B cell (primary cell): Measurements from ENCODE around the gene KRTCAP2. TPM values are rescaled to one million over a fixed set of nuclear protein-coding genes. Genes with fewer than 3 reads are reported as not detected.
A peak's percentile ranks its signal among the peaks of the same experiment; 100 is the strongest.

Experiments
- ATAC-seq: fragments of 200-7000 bp; cut with Tn5 transposase; one replicate; pipeline ENCODE4 v1.10.0; 2021; ENCODE audit warnings: low read depth, mild to moderate bottlenecking, moderate number of reproducible peaks, moderate library complexity
- CTCF ChIA-PET: fragments of 350-600 bp; sonication (Branson Sonifier 250); formaldehyde crosslinking; loops from one replicate; lab custom pipeline; 2021; ENCODE audit warnings: antibody characterized with exemption, inconsistent platforms; lab: Charles Lee
- POLR2A ChIA-PET: fragments of 350-600 bp; sonication (Branson Sonifier 250); formaldehyde crosslinking; loops from one replicate; lab custom pipeline; 2021; ENCODE audit warnings: antibody characterized with exemption; lab: Charles Lee
- DNase-seq: peaks from one replicate; pipeline ENCODE4 v3.0.0; 2013
- H2AFZ ChIP-seq: 2 replicates; pipeline ENCODE4 v1.6.1; 2012; ENCODE audit warnings: mild to moderate bottlenecking, low read depth, low read length; ENCODE audit not compliant: insufficient read depth, poor library complexity, severe bottlenecking
- H3K27ac ChIP-seq, 2 donors: 1 replicate in 1 of 2; 2 replicates in 1 of 2; pipeline ENCODE4 v1.5.1; 2012 to 2013; ENCODE audit warnings: low read length in 2 of 2, mild to moderate bottlenecking in 2 of 2, moderate library complexity in 1 of 2
- H3K27me3 ChIP-seq, 4 experiments: fragments of 200-600 bp in 1 of 4; sonication (generic) in 1 of 4; replicated peaks in 1 of 4; 1 replicate in 2 of 4; 2 replicates in 2 of 4; pipeline versions ENCODE4 v1.6.1 to v1.7.0; 2013 to 2016; ENCODE audit warnings: low read length in 3 of 4, mild to moderate bottlenecking in 2 of 4, mixed read lengths in 1 of 4, moderate library complexity in 1 of 4; ENCODE audit not compliant: insufficient read depth in 4 of 4, control insufficient read depth in 3 of 4; ENCODE audit errors: control extremely low read depth in 1 of 4
- H3K36me3 ChIP-seq, 2 experiments: replicated peaks in 1 of 2; 1 replicate in 1 of 2; 2 replicates in 1 of 2; pipeline versions ENCODE4 v1.6.1 to v1.7.1; 2013; ENCODE audit warnings: low read length in 1 of 2; ENCODE audit not compliant: insufficient read depth in 2 of 2, control insufficient read depth in 1 of 2; ENCODE audit errors: control extremely low read depth in 1 of 2, extremely low read depth in 1 of 2
- H3K4me1 ChIP-seq, 2 donors: fragments of 200-600 bp in 1 of 2; sonication (generic) in 1 of 2; 1 replicate in 1 of 2; 2 replicates in 1 of 2; pipeline versions ENCODE4 v1.5.1 to v1.6.1; 2013 to 2017; ENCODE audit warnings: low read length in 2 of 2; ENCODE audit not compliant: control insufficient read depth in 2 of 2, insufficient read depth in 2 of 2
- H3K4me2 ChIP-seq: replicated peaks from 2 replicates; pipeline ENCODE3; 2012; ENCODE audit warnings: mild to moderate bottlenecking, low read depth, low read length; ENCODE audit not compliant: poor library complexity, severe bottlenecking
- H3K4me3 ChIP-seq, 5 experiments: fragments of 200-600 bp in 1 of 5; sonication (generic) in 1 of 5; 1 replicate in 3 of 5; 2 replicates in 2 of 5; pipeline versions ENCODE4 v1.5.1 to v1.7.0; 2011 to 2016; ENCODE audit warnings: low read length in 4 of 5, mild to moderate bottlenecking in 4 of 5, low read depth in 2 of 5, control low read depth in 1 of 5, moderate library complexity in 1 of 5; ENCODE audit not compliant: insufficient read depth in 1 of 5; ENCODE audit errors: control extremely low read depth in 1 of 5, extremely low read depth in 1 of 5
- H3K79me2 ChIP-seq: fragments of 200-600 bp; sonication (generic); one replicate; pipeline ENCODE4 v1.6.0; 2016; ENCODE audit warnings: low read length; ENCODE audit not compliant: control insufficient read depth, insufficient read depth
- H3K9ac ChIP-seq: fragments of 200-600 bp; sonication (generic); 2 replicates; pipeline ENCODE4 v1.6.1; 2017; ENCODE audit warnings: mild to moderate bottlenecking, low read length, moderate library complexity
- H3K9me3 ChIP-seq, 3 donors: one replicate each; pipeline versions ENCODE4 v1.6.1 to v1.7.1; 2013; ENCODE audit warnings: low read length in 2 of 3; ENCODE audit not compliant: control insufficient read depth in 2 of 3, insufficient read depth in 1 of 3; ENCODE audit errors: control extremely low read depth in 1 of 3
- H4K20me1 ChIP-seq: 2 replicates; pipeline ENCODE4 v1.6.0; 2012; ENCODE audit warnings: mild to moderate bottlenecking, low read length; ENCODE audit not compliant: insufficient read depth, control insufficient read depth, poor library complexity, severe bottlenecking
- H3K27ac Mint-ChIP-seq: one replicate; pipeline ENCODE4 v1.8.0; 2021; ENCODE audit warnings: mixed read lengths
- H3K27me3 Mint-ChIP-seq: one replicate; pipeline ENCODE4 v1.8.0; 2021; ENCODE audit warnings: mixed read lengths
- H3K4me1 Mint-ChIP-seq: one replicate; pipeline ENCODE4 v1.8.0; 2021; ENCODE audit warnings: mixed read lengths
- H3K4me3 Mint-ChIP-seq: one replicate; pipeline ENCODE4 v1.8.0; 2021; ENCODE audit warnings: mixed read lengths
- H3K9me3 Mint-ChIP-seq: one replicate; pipeline ENCODE4 v1.8.0; 2022; ENCODE audit warnings: mixed read lengths; ENCODE audit not compliant: insufficient read depth
- CTCF ChIP-seq: fragments of 200-600 bp; IDR thresholded peaks from one replicate; pipeline ENCODE4 v1.8.0; 2022; ENCODE audit warnings: antibody characterized with exemption, mild to moderate bottlenecking
- EZH2 ChIP-seq: IDR thresholded peaks from 2 replicates; pipeline ENCODE4 v1.6.1; 2012; ENCODE audit warnings: borderline replicate concordance, low read depth, mild to moderate bottlenecking, moderate library complexity, low read length; ENCODE audit not compliant: insufficient read depth, poor library complexity, severe bottlenecking
- WGBS: methylation state at CpG from one replicate; pipeline ENCODE4 v1.1.5; 2013; ENCODE audit warnings: missing lambda C conversion rate; ENCODE audit not compliant: insufficient coverage; 5-methylcytosine and 5-hydroxymethylcytosine counted together
- intact Hi-C: fragments of 100-400 bp; cut with micrococcal nuclease; formaldehyde crosslinking; loops from one replicate; pipeline ENCODE4 v1.10.0; 2022
- polyA plus RNA-seq: library from polyadenylated mRNA; depleted of rRNA; stranded (reverse); fragments of >200 nt; gene quantifications from 2 replicates; pipeline ENCODE4 v1.2.3, GENCODE V29; 2012
- total RNA-seq, 2 donors: library from RNA; stranded (reverse); fragments of 120-200 nt in 1 of 2; gene quantifications; 1 replicate in 1 of 2; 2 replicates in 1 of 2; pipeline versions ENCODE4 v1.2.3 to v1.2.4, GENCODE V29; 2013 to 2022

Gene KRTCAP2
- total and polyA plus RNA-seq, 2 donors (not counting 1 experiment from before 2014, with no cell fraction given): 151 to 259 TPM

- no peaks in the 10 kb centered on the region for H3K27me3 ChIP-seq
- ChIA-PET CTCF (interaction anchor here (1.0 to 10.6 kb wide), 12 partner anchors 9 to 173 kb away, joined by 3 to 307 read pairs (median 8); partner anchors contain the start of gene SLC50A1), POLR2A (no interaction called here)
- Mint-ChIP-seq H3K27ac (peak overlapping the region; percentile 32), H3K27me3 (no peaks in the 10 kb centered on the region), H3K9me3 (no peaks in the 10 kb centered on the region), H3K4me3 (no peak overlapping the region), H3K4me1 (peaks cover 42% of the 10 kb centered on the region)
- 91% methylated on average over 3 of the region's 5 CpGs for WGBS
- ATAC-seq (no peak), DNase-seq (no peak)
- TF ChIP-seq EZH2 (no peak), CTCF (no peak)
- H3K4me2 ChIP-seq: no peak overlapping the region
- H3K9me3 ChIP-seq: peaks cover 0 to 9% (median 0%) of the 10 kb centered on the region in 3 donors
- H4K20me1 ChIP-seq: no peaks in the 10 kb centered on the region
- no peak overlapping the region for H3K9ac ChIP-seq
- H3K27ac ChIP-seq: no peak overlapping the region
- H3K4me3 ChIP-seq: no peak overlapping the region
- H3K4me1 ChIP-seq: peaks cover 31 to 44% of the 10 kb centered on the region in 2 donors
- H3K79me2 ChIP-seq: peaks cover 42% of the 10 kb centered on the region
- H2AFZ ChIP-seq: no peak overlapping the region
- intact Hi-C loops: loop anchor here (5.0 kb wide), 1 partner anchor 42 kb away; the partner anchor contains the start of gene EFNA1
- peaks cover 0 to 21% of the 10 kb centered on the region in 2 experiments for H3K36me3 ChIP-seq
Observed at GRCh38 chr1:155169541-155169940, 3.6 kb downstream of the KRTCAP2 start.

- no peak for ATAC-seq
- intact Hi-C loops: loop anchor here (5.0 kb wide), 1 partner anchor 41 kb away; the partner anchor contains the start of gene EFNA1
- Mint-ChIP-seq H3K4me3 (peak overlapping the region; percentile 5), H3K9me3 (no peaks in the 10 kb centered on the region), H3K27me3 (no peaks in the 10 kb centered on the region), H3K4me1 (peaks cover 37% of the 10 kb centered on the region), H3K27ac (no peak overlapping the region)
- H3K4me3 ChIP-seq: no peak overlapping the region
- no peak overlapping the region for H3K27ac ChIP-seq
- H3K4me2 ChIP-seq: no peak overlapping the region
- ChIA-PET POLR2A (interaction anchor here (1.5 kb wide), 2 partner anchors 77 to 84 kb away, joined by 6 to 9 read pairs; no protein-coding TSS in a partner anchor), CTCF (interaction anchor here (0.6 to 10.6 kb wide), 30 partner anchors 9 to 173 kb away, joined by 3 to 307 read pairs (median 6); partner anchors contain the start of genes EFNA4 and SLC50A1)
- 89% methylated on average over 9 of the region's 10 CpGs for WGBS
- H3K36me3 ChIP-seq: peaks cover 0 to 21% of the 10 kb centered on the region in 2 experiments
- no peaks in the 10 kb centered on the region for H3K27me3 ChIP-seq
- DNase-seq: peak; percentile 18
- no peak overlapping the region for H2AFZ ChIP-seq
- peaks cover 0 to 10% (median 0%) of the 10 kb centered on the region in 3 donors for H3K9me3 ChIP-seq
- peaks cover 22 to 35% of the 10 kb centered on the region in 2 donors for H3K4me1 ChIP-seq
- H4K20me1 ChIP-seq: no peaks in the 10 kb centered on the region
- TF ChIP-seq EZH2 (no peak), CTCF (no peak)
- no peak overlapping the region for H3K9ac ChIP-seq
- H3K79me2 ChIP-seq: peaks cover 39% of the 10 kb centered on the region
Observed at GRCh38 chr1:155168456-155169210, 4.5 kb downstream of the KRTCAP2 start.
